GM12801 (cell line): ENCODE data around the gene RIMKLA.

Experiments used
- CTCF ChIP-seq: IDR thresholded peaks from one replicate; pipeline ENCODE4 v1.5.1; 2011; ENCODE audit warnings: control low read depth; ENCODE audit not compliant: insufficient read length; ENCODE audit errors: extremely low read depth

Gene RIMKLA

GRCh38 chr1:42336978-42337377 is 43.6 kb upstream of the RIMKLA start:
- TF ChIP-seq CTCF = no peak

- TF ChIP-seq CTCF = no peak
These were observed 40.5 kb upstream of the RIMKLA start for GRCh38 chr1:42340093-42340492.

GRCh38 chr1:42340901-42341300 is 39.7 kb upstream of the RIMKLA start:
- no peak for TF ChIP-seq CTCF

GRCh38 chr1:42343049-42343448 is 37.5 kb upstream of the RIMKLA start:
- TF ChIP-seq CTCF = no peak

GRCh38 chr1:42348498-42348897 is 32.1 kb upstream of the RIMKLA start:
- TF ChIP-seq CTCF = no peak

- no peak for TF ChIP-seq CTCF
These were observed 30.5 kb upstream of the RIMKLA start for GRCh38 chr1:42350086-42350485.

- no peak for TF ChIP-seq CTCF
These were observed 21.8 kb upstream of the RIMKLA start for GRCh38 chr1:42358791-42359190.

GRCh38 chr1:42359466-42359865 is 21.1 kb upstream of the RIMKLA start:
- no peak for TF ChIP-seq CTCF
